ENCODE measurements around the gene WDR44.
A peak's percentile ranks its signal among the peaks of the same experiment; 100 is the strongest.
"Not testable (repeated sequence)": the region's sequence is repeated elsewhere in the genome, so short reads cannot be mapped to it uniquely, and the experiment has no call there.

WDR44 gene

DNA sequence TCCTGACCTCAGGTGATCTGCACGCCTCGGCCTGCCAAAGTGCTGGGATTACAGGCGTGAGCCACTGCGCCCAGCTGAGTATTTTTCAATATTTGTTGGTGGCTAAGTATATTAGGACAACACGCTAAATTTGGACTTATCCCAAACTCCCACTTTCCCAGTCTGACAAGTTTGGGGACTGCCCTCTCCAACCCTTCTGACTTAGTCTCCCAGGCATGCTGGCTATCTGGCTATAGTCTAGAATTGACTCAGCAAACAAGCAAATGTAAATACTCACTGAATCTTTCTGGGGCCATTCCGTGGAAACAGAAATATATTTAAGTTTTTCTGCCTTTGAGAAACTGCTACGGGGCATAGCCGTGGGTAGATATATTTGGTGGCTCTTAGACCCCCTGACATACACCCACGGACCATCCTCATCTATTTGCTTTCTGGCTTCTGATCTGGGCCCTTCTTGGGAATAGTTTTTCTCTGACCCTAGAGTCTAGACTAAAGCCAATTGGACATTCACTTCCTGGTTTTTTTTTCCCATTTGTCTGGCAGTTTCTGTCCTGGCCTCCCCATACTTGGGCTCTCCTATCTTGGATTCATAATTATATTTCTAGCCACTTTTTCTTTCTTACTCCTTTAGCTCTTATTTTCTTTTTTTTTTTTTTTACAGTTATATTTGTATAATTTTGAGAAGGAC is 138.5 kb downstream of the WDR44 start:
- no peak for DNase-seq

DNA sequence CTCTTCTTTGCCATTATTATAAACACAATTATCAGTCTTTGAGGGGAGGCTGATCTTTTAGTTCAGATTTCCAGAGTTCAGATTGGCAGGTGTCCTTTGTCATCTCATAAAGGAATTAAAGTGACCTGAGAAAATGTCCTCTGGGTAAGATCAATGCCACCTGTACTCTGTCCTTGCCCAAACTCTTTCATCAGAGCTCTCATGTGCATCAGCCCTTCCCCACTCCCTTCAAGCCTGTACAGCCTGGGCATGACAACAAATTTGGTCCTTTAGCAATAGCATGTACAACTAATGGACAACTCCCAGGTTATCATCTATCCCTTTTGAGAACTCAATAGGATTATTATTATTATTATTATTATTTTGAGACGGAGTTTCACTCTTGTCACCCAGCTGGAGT is 140.8 kb downstream of the WDR44 start:
- DNase-seq, result not testable (repeated sequence)

DNA sequence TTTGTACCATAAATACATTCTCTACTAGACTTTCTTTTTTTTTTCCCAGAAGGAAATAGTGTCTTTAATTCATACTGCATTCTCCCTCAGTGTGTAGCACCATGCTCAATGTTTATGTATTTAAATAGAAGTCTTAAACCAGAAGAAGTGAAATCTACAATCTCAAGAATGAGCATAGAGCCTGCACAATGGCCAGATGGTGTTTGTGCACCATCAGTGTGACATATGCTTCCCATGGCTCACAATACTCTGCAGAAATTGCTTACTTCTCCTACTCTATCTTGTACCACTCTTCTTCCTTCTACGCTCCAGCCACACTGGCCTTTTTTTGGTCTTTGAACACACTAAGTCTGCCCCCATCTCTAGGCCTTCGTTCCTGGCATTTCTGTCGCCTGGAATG is 147.1 kb downstream of the WDR44 start:
- DNase-seq, result no peak

GRCh38 chrX:118493653-118494297 is 147.9 kb downstream of the WDR44 start:
- no peak for DNase-seq

- DNase-seq, result peak; percentile 70 to 72
These were observed 149.4 kb downstream of the WDR44 start, which contains the start of gene DOCK11 for GRCh38 chrX:118495061-118495921. Gene DOCK11, plus strand, starts transcription at chrX:118495815. Its CDS starts 157 bp downstream, at chrX:118495972.

- peak in 1 of 2 donors; percentile 15 for DNase-seq
These were observed 150.3 kb downstream of the WDR44 start for GRCh38 chrX:118495958-118496762.

DNA sequence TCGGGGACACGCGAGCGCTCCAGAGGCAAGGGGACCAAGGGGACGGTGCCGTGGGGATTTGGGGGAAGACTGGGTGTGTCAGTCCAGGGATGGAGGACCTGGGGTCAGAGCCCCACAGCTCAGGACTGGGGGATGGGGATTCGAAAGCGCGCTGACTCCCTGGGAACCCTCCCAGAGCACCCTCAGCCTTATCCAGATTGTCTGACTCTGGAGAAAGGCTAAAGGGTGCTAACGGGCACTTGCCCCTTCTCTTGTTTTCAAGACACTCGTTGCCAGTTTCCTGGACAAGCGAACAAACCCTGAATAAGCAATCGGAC is 150.8 kb downstream of the WDR44 start:
- no peak for DNase-seq

GRCh38 chrX:118497180-118497818 is 151.4 kb downstream of the WDR44 start:
- DNase-seq, result no peak

DNA sequence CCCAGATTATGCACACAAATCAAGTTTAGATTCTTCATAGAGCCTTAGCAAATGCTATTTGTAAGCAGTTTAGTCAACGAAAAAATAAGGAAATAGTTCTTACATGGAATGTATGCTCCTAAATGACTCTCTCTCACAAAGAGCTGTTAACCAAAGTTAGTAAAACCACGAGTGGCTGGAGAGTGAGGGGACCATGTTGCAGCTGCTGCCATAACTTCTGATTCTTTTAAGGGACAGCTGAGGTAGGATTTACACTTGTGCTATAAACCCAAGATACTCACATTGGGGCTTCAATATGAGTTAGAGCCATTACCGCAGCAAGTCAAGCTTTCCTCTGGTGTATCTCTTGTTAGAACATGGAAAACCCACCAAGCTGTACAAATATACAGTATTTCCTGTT is 152.4 kb downstream of the WDR44 start:
- DNase-seq, result no peak

GRCh38 chrX:118498755-118499154 is 152.8 kb downstream of the WDR44 start:
- no peak for DNase-seq

GRCh38 chrX:118499295-118499694 is 153.4 kb downstream of the WDR44 start:
- DNase-seq, result no peak

Data from hippocampal formation (tissue), 2 donors.